DMS79 treated with DMSO at 0.1 percent for 48 hours (cell line): ENCODE measurements around the gene ANKRD7.
A peak's percentile ranks its signal among the peaks of the same experiment; 100 is the strongest.
"Not testable (repeated sequence)": the region's sequence is repeated elsewhere in the genome, so short reads cannot be mapped to it uniquely, and the experiment has no call there.

ENCODE experiments used
- DNase-seq: peaks from one replicate; lab custom pipeline; 2025; lab: John Stamatoyannopoulos, UW

Gene ANKRD7

DNA sequence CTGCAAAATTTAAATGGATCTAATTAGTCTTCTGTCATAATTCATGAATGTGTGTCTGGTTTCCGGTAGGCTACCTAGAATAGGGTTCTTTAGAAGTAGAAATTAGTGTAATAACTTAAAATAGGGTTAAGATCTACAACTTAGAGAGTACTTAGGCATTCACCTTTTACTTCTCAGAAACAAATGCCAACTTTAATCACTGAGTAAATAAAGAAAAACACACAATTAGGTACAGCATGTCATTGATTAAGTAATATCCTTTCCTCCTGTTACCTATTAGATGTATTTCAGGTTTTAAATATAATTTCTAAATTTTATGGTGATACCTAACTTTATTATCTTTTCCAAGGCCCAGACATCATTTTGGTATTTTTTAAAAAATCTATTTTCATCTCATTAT, 9.3 kb downstream of the ANKRD7 start:
- DNase-seq: no peak

DNA sequence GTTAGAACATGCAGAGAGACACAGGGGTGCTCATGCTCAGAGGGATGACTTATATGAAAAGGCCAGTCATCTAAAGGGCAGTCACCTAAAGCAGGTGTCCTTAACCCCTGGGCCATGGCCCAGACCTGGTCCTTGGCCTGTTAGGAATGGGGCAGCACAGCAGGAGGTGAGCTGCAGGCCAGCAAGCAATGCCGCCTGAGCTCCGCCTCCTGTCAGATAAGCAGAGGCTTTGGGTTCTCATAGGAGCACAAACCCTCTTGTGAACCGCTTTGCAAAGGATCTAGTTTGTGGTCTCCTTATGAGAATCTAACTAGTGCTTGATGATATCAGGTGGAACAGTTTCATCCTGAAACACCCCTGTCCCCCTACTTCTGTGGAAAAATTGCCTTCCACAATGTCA, 14.5 kb downstream of the ANKRD7 start:
- DNase-seq: no peak

DNA sequence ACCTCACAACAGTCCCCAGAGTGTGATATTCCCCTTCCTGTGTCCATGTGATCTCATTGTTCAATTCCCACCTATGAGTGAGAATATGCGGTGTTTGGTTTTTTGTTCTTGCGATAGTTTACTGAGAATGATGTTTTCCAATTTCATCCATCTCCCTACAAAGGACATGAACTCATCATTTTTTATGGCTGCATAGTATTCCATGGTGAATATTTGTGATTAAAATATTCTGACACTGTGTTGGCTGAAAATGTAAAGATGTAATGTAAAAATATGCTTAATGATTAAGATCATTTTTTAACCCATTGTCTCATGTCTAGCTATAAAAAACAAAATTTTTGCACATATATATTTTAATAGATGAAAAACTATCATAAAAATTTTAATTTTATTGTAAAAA, 15.8 kb downstream of the ANKRD7 start:
- not testable (repeated sequence) for DNase-seq

DNA sequence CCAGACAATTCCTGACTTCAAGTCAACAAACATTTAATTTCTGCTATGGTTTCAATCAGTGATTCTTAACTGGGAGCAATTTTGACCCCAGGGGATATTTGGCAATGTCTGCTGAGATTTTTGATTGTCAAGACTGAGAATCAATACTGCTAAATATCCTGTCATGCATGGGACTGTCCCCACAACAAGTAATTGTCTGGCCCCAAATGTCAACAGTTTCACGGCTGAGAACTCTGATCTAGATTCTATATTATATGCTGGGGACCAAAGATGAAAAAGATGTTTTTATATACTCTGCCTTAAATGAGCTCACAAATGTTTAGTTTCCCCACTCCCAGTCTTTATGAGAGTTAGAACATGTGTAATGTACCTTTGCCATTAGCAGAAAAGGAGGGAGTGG, 19.2 kb downstream of the ANKRD7 start:
- DNase-seq: no peak

DNA sequence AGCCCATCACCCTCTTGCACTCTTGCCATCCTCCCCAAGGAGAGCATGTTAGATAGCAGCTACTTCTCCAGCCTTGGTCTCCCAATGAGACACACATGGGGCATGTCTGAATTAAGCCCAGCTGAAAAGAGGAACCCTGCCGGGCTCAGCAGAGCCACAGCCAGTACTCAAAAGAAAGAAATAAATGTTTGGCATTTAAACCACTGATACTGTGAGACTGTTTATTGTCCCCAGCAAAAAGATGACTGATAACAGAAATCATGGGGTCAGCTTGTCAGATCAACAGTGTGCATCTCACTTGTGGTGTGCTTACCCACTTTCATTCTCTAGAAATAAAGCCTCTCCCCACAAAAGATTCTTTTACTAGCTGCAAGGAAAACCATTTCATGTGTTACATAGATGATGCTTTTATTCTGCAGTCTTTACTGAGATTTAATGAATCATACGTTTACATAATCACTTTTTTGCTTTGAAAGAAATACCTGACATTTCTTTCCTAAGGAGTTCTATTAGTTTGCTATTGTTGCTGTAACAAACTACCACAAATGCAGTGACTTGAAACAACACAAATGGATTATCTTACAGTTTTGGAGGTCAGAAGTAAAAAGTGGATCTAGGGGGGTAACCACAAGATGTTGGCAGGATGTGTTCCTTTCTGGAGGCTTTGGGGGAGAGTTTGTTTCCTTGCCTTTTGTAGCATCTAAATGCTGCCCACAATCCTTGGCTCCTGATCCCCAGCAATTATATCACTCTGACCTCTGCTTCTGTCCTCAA, 20.9 kb downstream of the ANKRD7 start:
- DNase-seq: no peak

DNA sequence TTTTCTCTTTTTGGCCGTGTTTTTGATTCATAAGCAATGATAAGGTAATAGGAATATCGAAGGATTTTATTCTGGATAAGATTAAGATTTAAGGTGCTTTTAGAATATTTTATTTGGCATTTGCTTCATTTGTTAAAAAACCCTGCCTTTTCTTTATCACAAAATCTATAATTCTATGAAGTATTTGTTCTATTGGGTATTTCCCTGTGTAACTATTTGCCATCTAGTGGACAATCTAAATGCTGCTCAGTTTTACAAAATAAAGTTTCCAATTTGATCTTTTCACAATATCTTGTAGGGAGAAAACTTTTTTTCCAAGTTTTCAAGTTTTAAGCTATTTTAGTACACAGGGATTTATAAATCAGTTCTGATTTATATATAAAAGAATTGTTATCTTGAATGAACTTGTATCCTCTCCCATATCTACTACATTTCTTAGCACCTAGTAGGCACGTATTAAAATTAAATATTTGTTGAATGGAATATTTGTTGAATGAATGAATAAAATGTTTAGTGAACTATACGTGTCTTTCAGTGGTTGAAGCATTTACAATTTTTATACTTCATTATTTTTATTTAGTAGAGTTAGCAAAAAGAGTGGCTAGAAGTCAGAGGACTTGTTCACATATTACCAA, 26.5 kb downstream of the ANKRD7 start:
- no peak for DNase-seq

DNA sequence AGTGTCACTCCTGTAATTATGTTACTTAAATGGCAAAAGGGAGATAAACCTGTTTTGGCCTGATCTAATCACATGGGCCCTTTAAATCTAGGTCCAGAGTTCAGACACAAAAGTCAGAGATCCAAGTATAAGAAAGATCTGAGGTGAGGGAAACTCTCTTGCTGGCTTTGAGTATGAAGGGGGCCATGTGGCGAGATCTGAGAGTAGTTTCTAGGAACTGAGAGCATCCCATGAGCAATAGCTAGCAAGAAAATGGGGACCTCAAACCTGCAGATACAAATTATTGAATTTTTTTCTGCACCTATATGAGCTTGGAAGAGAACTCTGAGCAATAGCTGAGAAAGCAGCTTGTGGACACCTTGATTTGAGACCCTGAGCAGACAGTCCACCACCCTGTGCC, 27.6 kb downstream of the ANKRD7 start:
- no peak for DNase-seq

DNA sequence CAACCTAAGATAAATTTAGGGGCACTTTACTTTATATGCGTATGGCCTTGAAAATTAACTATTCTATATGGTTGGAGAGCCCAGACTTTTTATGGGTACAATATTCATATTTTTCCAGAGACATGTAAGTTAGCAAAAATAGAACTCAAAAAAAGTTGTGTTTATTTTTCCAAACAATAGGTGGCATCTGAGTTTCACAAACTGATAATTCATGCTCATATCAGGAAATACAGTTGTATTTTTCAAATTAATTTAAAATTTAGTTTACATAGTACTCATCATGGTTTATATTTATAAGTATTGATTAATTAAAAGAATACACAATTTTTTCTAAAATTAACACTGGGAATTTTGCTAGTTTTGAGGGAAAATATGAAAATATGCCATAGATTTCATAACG, 34.6 kb downstream of the ANKRD7 start:
- DNase-seq: no peak

DNA sequence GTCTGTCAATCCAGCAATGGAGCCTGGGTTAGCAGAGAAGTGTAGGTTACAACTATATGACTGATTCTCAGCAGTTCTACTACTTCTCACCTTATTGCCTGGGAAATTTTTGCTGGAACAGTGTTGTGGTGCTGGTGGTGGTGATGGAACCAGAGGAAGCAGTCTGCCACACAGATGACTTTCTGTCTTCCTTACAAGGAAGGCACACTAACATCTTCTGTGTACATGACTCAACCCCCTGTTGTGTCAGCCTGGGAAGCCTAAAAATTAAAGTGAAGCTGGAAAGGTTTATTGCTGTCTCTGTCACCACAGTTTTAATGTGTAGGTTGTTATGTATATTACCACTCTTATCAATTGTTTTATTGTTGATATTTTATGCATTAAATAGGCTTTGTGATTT, 40.3 kb downstream of the ANKRD7 start:
- DNase-seq: no peak

DNA sequence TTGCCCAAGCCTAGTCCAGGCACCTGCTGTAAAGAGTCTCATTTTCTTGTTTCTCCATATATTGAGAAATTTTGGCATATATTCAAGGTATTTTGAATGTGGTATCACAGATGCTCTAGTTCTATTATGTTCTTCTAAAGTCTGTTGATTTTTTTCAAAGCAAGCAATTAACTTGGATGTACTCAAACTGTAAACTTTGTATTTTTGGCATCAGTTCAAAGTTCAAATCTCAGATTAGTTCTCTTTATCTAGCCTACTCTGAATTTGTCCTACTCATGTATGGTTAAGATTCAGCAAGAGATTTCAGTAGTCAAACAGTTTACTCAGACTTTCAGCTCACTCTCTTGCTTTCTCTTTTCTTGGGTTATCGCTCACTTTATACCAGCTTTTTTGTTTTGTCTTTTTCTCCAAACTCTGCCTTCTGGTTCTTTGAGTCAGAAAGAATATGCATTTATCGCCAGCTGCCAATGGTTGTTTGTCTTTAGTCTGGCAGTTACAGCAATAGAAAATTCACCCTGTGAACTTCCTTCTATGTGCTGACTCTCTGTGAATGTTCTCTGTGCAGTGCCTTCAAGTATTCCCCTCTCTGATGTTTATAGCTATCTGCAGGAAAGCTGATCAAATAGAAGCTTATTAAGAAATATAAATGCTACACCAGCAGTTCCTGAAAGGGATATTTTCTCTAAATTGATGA, 56.0 kb downstream of the ANKRD7 start:
- DNase-seq: peak; percentile 39

DNA sequence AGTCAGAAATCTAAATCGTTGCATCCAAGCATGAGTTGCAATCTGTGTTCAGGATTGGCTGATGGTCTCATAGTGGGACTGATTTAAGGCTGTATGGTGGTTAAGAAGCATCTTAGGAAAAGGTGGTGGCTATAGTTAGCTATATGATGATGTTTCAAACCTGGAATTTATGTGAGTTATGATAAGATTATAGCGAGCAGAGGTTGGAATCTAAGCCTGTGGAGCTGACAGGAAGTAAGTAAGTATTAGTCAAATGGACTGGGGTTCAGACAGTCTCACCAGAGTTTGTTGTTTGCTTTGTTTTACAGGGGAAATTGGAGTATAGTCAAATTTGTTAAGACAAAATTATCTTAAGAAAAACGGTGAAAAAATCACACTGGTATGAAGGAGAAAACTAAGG, 56.7 kb downstream of the ANKRD7 start:
- DNase-seq: no peak

DNA sequence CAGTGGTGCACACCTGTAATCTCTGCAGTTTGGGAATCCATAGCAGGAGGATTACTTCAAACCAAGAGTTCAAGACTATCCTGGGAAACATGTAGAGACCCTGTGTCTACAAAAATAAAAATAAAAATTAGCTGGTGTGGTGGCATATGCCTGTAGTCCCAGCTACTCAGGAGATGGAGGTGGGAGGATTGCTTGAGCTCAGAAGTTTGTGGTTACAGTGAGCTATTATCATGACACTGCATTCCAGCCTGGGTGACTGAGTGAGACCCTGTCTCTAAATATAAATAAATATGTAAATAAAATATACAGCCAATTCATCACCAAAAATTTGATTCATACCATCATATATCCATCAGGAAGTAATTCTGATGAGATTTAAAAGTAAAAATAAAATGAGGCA, 60.9 kb downstream of the ANKRD7 start:
- DNase-seq: no peak

DNA sequence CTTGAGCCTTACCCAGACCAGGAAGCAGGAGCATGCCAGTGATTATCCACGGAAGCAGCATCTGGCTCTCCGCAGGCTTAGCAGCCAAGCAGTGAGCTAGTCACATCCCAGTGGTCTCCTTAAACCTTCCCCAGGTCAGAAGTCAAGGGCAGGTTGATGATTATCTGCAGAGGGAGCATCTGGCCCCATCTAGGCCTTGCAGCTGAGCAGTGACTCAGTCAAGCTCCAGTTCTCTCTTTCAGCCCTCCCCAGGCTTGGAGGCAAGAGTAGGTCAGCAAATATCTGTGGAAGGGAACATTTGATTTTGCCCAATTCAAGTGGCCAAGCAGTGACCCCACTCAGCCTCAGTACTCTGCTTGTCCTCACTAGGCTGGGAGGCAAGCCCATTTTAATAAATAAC, 61.6 kb downstream of the ANKRD7 start:
- no peak for DNase-seq

DNA sequence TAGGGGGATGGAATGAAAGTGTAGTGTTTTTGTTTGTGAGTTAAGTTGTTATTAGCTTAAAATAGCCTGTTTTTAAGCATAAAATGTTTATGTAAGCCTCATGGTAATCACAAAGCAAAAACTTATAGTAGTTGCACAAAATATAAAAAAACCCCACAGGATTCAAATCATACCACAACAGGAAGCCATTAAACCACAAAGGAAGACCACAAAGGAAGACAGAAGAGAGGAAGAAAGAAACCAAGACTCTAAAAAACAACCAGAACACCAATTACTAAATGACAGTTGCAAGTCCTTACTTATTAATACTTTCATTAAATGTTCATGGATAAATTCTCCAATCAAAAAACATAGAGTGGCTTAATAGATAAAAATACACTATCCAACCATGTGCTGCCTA, 63.6 kb downstream of the ANKRD7 start:
- no peak for DNase-seq

DNA sequence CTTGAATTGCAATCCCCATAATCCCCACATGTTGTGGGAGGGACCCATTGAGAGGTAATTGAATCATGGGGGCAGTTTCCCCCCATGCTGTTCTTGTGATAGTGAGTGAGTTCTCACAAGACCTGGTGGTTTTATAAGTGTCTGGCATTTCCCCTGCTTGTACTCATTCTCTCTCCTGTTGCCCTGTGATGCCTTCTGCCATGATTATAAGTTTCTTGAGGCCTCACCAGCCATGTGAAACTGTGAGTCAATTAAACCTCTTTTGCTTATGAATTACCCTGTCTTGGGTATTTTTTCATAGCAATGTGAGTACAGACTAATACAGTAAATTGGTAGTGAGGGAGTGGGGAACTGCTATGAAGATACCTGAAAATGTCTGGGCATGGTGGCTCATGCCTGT, 65.0 kb downstream of the ANKRD7 start:
- no peak for DNase-seq
